ENCODE measurements around the gene FLYWCH1. TPM values are rescaled to one million over a fixed set of nuclear protein-coding genes. Genes with fewer than 3 reads are reported as not detected.
A peak's percentile ranks its signal among the peaks of the same experiment; 100 is the strongest.

FLYWCH1 gene
- total and polyA plus RNA-seq, 2 experiments from 2014 or later, result 34.7 to 58.7 TPM

GRCh38 chr16:2915196-2915929 is 3.6 kb downstream of the FLYWCH1 start:
- no peaks in the 10 kb centered on the region for H3K27me3 ChIP-seq
- H3K36me3 ChIP-seq, result peaks cover 6% of the 10 kb centered on the region
- no peak overlapping the region for H3K27ac ChIP-seq
- TF ChIP-seq CTCF (IDR thresholded peaks at IDR 0.05; ENCODE audit: low read depth, low read length), result no peak
- peaks cover 6% of the 10 kb centered on the region for H3K4me1 ChIP-seq (ENCODE audit: low read depth)
- no peak overlapping the region for H3K4me3 ChIP-seq
- no peaks in the 10 kb centered on the region for H3K9me3 ChIP-seq (ENCODE audit: low read depth)
- no peak for DNase-seq (ENCODE audit: low read depth in 1 of 2, low spot score in 1 of 2)

- Histone ChIP-seq H3K27me3 (no peaks in the 10 kb centered on the region), H3K4me1 (ENCODE audit: low read depth) (no peaks in the 10 kb centered on the region), H3K27ac (no peak overlapping the region), H3K36me3 (no peaks in the 10 kb centered on the region), H3K4me3 (no peak overlapping the region), H3K9me3 (ENCODE audit: low read depth) (no peaks in the 10 kb centered on the region)
- peak; percentile 87 for TF ChIP-seq CTCF (IDR thresholded peaks at IDR 0.05; ENCODE audit: low read depth, low read length)
- peak; percentile 68 to 82 for DNase-seq (ENCODE audit: low read depth in 1 of 2, low spot score in 1 of 2)
These were observed 8.0 kb downstream of the FLYWCH1 start for GRCh38 chr16:2919511-2920255.

- no peak for TF ChIP-seq CTCF (IDR thresholded peaks at IDR 0.05; ENCODE audit: low read depth, low read length)
These were observed 11.8 kb downstream of the FLYWCH1 start for GRCh38 chr16:2923481-2923880.

GRCh38 chr16:2924901-2925755 is 13.4 kb downstream of the FLYWCH1 start:
- Histone ChIP-seq H3K27me3 (no peaks in the 10 kb centered on the region), H3K36me3 (no peaks in the 10 kb centered on the region), H3K9me3 (ENCODE audit: low read depth) (no peaks in the 10 kb centered on the region), H3K4me3 (no peak overlapping the region), H3K4me1 (ENCODE audit: low read depth) (no peaks in the 10 kb centered on the region), H3K27ac (no peak overlapping the region)
- TF ChIP-seq CTCF (IDR thresholded peaks at IDR 0.05; ENCODE audit: low read depth, low read length), result no peak
- peak in 1 of 2 donors; percentile 39 for DNase-seq (ENCODE audit: low read depth in 1 of 2, low spot score in 1 of 2)

More at GRCh38 chr16:2923481-2923880, 11.8 kb downstream of the FLYWCH1 start:
- Histone ChIP-seq H3K4me3 (no peak overlapping the region), H3K4me1 (ENCODE audit: low read depth) (no peaks in the 10 kb centered on the region), H3K27me3 (no peaks in the 10 kb centered on the region), H3K27ac (no peak overlapping the region), H3K9me3 (ENCODE audit: low read depth) (no peaks in the 10 kb centered on the region), H3K36me3 (no peaks in the 10 kb centered on the region)
- no peak for DNase-seq (ENCODE audit: low read depth in 1 of 2, low spot score in 1 of 2)

GRCh38 chr16:2925951-2926649 is 14.4 kb downstream of the FLYWCH1 start:
- Histone ChIP-seq H3K4me3 (no peak overlapping the region), H3K9me3 (ENCODE audit: low read depth) (no peaks in the 10 kb centered on the region), H3K27ac (no peak overlapping the region), H3K27me3 (no peaks in the 10 kb centered on the region), H3K4me1 (ENCODE audit: low read depth) (no peaks in the 10 kb centered on the region), H3K36me3 (no peaks in the 10 kb centered on the region)
- DNase-seq (ENCODE audit: low read depth in 1 of 2, low spot score in 1 of 2), result no peak
- TF ChIP-seq CTCF (IDR thresholded peaks at IDR 0.05; ENCODE audit: low read depth, low read length), result no peak

Data from cardiac muscle cell (in vitro differentiated cells and primary cell).